HG03045 (cell line): ENCODE results near the gene TTLL9.

Experiments
- ATAC-seq: cut with Tn5 transposase; IDR thresholded peaks from one replicate; pipeline ENCODE4 v1.9.1; 2021; ENCODE audit warnings: mild to moderate bottlenecking, moderate library complexity; ENCODE audit not compliant: unreplicated experiment

TTLL9 gene

DNA sequence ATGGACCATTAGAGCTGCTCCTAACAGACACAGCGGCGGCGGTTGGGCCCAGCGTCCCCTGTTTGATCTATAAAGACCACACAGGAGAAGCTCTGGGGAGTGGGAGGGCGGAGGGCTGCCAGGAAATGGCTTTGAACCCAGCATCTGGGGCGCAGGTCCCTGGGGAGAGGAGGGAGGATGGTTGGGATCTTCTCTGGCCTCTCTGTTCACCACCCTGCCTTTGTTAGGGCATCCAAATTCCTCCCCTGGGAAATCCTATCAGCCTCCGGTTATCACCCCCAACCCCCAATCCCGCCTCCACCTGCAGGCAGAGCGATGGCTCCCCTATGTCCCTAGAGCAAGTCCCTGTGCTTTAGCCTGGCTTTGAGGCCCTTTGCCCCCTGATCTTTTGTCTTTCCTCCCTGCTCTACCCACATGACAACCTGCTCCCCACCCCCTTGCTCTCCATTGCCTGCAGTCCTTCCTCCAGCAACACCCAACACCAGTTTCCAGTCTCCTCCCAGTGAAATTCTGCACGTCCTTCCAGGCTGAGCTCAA is 104.6 kb downstream of the TTLL9 start:
- no peak for ATAC-seq

DNA sequence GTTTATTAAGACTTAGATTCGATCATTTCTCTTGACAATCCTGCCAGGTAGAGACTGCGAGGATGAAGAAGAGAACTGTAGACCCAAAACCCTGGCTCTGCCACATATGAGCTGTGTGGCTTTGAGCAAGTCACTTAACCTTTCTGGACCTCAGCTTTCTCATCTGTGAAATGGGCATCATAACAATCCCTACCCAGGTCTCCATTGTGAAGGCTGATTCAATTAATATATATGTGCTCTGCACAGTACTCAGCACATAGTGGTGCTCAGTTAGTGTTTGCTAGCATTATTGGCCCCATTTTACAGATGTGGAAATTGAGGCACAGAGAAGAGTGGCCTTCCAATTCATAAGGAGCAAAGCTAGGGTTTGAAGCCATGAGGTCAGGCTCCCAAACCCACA is 105.4 kb downstream of the TTLL9 start:
- ATAC-seq: no peak

DNA sequence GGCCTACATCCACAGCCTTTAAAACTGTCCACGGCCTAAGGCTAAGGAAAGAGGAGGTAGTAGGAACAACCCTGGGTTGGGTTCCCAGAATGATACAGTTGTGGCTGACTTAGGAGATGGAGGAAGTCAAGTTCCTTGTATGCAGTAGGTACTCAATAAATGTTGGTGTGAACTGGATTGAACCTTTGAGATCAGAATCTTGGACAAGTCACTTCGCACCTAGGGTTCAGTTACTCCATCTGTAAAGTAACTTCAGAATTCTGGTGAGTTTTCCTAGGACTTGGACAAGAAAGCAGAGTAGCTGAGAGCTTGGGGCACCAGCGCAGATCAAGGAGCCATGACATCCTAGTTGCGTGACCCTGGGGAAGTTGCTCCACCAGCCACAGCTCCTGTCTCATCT is 106.6 kb downstream of the TTLL9 start:
- ATAC-seq: no peak

DNA sequence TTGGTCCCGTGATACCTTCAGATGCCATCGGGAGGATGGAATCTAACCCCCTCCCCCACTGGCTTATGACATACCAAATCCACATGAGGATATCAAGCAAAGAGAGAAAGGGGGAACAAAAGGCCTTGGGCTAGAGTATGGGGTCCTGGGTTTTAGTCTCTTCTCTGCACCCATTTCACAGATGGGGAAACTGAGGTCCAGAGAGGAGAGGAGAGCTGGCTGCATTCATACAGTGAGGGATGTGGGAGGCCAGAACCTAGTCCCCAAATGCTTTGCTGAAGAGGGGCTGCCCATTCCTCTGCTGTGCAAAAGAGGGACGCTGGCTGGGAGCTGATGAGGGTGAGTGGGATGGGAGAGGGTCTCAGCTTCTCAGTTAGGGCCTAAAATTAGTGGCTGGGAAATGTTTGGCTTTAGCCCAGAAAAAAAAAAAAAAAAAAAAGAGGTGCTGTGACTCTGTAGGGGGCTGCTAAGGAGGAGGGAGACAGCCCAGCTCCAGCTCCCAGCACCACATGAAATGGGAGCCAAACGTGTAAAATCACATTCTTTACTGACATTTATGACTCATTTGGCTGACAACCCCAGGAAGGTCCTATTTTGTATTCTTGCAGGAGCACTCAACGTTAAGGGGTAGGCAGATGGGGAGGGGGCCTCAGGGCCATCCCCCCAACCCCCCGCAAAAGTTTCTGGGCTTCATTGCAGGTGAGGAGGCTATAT is 109.4 kb downstream of the TTLL9 start:
- no peak for ATAC-seq

DNA sequence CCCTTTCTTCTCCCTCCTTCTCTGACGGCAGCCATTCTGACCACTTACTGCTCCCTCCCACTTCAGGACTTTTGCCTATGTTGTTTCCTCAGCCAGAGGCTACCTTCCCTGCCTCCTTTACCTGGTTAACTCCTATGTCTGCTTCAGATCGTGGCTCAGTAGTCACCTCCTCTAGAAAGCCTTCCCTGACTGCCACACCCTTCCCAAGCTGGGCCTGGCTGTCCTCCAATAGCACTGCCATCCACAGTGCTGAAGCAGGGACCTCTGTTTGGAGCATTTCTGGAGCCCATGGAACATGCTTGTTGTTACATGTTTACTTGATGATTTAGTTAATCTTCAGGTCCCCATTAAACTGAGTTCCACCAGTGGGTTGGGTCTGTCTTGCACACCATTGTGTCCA is 111.3 kb downstream of the TTLL9 start:
- no peak for ATAC-seq

DNA sequence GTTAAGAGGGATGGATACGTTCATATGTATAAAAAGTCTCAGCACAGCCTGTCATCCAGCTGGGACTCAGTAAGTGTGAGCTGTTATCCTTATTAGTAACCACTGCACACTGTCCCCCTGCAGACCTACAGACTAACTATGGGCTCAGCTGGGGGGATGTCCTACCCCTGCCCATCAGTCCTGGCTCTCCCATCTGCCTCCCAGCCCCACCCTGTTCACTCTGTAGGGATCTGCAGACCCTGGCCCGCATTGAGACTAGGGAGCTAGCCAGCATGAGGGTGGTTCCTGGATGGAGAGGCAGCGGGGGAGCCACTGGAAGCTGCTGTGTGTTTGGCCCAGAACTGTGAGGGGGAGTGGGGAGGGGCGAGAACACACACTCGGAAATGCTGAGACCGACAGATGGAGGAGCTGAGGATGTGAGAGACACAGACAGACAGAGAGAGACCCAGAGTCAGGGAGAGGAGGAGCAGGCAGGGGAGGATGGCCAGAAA is 114.6 kb downstream of the TTLL9 start:
- no peak for ATAC-seq

DNA sequence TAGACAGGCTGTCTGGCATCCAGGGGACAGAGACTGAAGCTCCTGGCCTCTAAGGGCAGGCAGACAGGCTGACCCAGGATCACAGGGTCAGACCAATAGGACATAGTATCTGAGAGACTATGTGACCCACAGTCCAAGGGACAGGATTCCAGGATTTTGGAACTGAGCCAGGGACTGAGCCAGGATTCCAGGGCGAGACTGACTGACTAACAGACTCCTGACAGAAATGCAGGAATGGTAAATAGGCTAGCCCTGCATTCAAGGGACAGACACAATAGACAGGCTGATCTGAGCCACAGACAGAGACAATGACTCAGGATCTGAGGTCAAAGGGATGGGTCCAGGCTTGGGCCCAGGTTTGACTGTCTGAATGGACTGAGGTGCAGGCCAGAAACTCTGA is 117.3 kb downstream of the TTLL9 start:
- no peak for ATAC-seq

DNA sequence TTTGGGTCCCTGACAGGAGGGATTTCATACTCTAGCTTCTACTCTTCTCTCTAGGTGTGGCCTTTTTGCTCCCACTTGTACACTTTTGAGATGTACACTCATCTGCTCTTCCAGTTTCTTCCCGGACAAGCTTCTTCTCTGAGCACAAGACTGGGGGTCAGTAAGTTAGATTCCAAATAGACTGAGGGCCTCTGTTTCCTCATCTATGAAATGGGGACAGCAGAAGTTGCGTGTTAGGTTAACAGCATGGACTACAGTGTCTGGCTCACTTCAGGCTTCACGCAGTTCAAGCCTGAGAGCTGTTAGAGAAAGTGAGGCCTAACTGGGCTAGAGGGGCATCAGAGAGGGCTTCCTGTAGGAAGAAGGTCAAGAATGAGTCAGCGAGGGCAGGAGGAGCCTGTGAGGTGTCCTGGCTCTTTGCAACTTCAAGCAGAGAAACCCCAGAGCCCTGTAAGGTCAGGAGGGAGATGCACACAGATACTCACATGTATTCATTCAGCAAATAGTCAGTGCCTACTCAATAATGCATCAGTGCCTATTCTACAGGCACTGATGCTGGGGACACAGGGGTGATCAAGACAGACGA is 118.1 kb downstream of the TTLL9 start:
- ATAC-seq: no peak

DNA sequence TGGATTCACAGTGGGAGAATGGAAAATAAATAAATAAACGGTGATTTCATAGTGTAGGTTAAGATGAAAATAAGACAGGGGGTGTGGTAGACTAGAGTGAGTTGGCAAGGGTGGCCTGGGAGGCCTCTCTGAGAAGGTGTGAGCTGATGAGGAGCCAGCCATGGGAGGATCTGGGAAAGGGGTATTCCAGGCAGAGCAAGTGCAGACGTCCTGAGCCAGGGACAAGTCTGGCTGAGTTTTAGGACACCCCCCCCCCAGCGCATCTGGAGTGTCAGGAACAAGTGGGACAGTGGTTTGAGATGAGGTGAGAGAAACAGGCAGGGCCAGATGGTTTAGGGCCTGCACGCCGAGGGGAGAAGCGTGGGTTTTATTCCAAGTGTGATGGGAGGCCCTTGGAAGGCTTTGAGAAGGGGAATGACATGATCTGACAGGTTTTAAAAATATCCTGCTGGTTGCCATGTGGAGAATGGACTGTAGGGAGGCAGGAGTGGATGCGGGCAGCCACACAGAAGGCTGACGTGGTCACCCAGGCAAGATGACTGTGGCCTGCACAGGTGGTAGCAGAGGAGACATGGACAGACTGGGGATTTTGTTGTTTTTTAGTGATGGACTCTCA is 118.7 kb downstream of the TTLL9 start:
- ATAC-seq: no peak

DNA sequence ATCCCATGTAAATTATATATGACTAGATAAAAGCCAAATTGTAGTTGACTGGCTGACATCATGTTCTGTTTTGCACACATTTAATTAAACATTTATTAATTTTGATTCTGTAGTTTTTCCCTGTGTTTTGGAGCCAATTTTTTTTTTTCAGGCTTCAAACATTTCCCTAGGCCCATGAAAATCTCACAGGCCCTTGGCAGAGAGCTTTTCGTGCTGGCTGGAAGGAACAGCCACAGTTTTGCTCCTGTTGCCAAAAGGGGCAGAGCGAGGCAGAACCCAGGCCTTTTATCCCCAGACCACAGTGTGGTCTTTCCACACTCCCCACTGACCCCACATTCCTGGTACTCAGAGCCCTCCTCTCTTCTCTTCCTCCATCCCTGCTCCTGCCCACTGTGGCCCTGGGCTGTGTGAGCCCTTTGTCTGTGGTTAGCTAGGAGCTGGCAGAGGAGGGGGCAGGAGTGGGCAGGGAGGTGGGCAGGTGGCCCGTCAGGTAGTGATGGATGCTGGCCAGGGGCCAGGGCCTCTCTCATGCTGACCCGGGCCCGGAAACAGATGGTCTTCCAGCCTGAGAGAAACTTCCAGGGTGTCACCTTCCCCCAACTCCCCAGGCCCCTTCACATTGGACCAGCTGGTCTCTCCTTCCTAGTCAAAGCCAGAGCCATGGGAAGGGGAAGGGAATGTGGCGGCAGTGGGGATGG is 120.4 kb downstream of the TTLL9 start:
- ATAC-seq: no peak

DNA sequence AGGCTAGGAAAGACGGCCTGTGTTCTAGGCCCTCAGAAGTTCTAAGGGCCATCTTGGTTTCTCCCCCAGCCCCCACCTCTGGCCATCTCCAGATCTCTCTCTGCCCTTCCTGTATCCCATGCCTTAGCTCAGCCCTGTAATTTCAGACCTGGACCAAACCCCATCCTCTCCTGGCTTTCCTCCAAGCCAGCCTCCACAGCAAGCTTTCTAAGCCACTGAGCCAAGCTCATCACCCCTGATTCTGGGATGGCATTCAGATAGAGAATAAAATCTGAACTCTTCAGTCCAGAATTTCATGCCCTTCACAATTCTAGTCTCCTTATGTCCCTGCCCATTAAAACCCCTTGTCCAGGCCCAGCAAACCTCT is 120.9 kb downstream of the TTLL9 start:
- ATAC-seq: no peak

DNA sequence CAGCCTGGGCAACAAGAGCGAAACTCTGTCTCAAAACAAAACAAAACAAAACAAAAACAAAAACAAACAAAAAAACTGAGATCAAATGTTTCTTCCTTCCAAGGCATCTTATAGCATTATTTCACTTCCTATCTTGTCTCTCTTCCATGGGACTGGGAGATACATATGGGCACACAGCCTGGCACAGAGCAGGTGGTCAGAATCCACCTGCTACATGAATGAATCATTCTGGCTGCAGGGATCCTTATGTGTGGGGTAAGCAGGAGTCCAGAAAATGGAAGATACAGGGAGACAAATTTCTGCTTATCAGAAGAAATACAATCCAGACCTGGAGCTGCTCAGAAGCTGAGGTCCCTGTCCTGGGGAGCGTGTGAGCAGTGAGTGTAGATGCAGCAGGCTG is 121.7 kb downstream of the TTLL9 start:
- no peak for ATAC-seq
